Measurements from ENCODE around the gene NTM.

NTM gene

DNA sequence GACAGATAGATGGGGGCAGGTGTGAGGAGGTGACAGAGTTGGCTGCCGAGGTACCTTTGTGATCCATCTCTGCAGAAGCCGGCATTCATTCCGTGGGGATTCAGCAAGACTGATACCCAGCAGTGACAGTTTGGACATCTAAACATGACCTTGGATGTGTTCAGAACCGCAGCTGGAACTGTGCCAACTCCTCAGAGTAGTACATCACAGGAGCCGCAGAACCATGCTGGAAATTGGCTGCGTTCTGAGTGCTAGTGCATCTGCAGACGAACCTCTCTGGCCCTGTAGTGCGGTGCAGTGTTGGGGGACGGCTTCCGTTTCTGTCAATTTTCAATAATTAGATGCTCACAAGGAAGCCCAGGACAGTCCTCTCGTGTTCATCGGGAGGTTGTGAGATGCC, 772.1 kb downstream of the NTM start:
- no peak overlapping the region for H2AFZ ChIP-seq (ENCODE audit: low read depth, low read length)
- H3K4me3 ChIP-seq (ENCODE audit: low read length), result no peak overlapping the region
- H3K27me3 ChIP-seq (ENCODE audit: insufficient read depth, low read length), result no peaks in the 10 kb centered on the region
- H3K4me1 ChIP-seq (ENCODE audit: insufficient read depth, low read length), result no peaks in the 10 kb centered on the region
- H3K36me3 ChIP-seq (ENCODE audit: insufficient read depth, low read length), result no peaks in the 10 kb centered on the region
- no peaks in the 10 kb centered on the region for H3K9me3 ChIP-seq (ENCODE audit: low read length)

DNA sequence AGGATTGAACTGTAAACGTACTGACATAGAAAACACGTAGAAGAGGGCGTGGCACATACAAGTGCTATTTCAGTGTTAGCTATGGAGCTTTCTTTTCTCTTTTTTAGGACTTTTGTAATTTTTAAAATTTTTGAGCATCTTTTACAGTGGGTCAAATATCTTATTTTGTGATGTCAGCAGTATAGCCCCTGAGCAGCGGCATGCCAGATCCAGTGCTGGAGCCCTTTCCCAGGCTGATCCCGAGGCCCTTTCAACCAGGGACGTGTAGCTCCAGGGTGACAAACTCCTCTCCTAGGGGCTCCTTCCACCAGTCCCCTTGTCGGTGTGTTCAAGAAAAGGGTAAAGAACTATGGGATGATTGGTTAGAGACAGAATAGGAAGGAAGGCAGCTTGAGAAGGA, 777.0 kb downstream of the NTM start:
- Histone ChIP-seq H3K9me3 (ENCODE audit: low read length) (no peaks in the 10 kb centered on the region), H3K4me1 (ENCODE audit: insufficient read depth, low read length) (no peaks in the 10 kb centered on the region), H3K36me3 (ENCODE audit: insufficient read depth, low read length) (no peaks in the 10 kb centered on the region), H3K27me3 (ENCODE audit: insufficient read depth, low read length) (no peaks in the 10 kb centered on the region), H3K4me3 (ENCODE audit: low read length) (no peak overlapping the region), H2AFZ (ENCODE audit: low read depth, low read length) (no peak overlapping the region)

DNA sequence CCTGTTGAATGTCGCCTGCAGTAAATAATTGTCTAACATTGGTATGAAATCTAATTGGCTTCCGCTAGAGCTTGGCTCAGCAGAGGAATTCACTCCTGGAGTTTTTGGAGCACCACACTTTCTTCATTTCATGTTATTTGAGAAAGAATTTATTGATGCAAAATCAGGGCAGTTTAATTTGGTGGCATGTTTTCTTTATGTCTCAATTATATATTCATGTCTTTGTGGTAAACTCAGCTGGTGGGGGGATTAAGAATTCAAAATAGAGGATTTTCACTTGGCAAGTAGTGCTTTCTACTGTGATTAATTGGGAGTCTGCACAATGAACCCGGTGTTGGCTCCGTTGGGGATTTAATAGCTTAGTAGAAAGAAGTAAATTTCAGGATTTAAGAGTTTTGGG, 784.4 kb downstream of the NTM start:
- Histone ChIP-seq H2AFZ (ENCODE audit: low read depth, low read length) (no peak overlapping the region), H3K4me3 (ENCODE audit: low read length) (no peak overlapping the region), H3K4me1 (ENCODE audit: insufficient read depth, low read length) (no peaks in the 10 kb centered on the region), H3K9me3 (ENCODE audit: low read length) (no peaks in the 10 kb centered on the region), H3K36me3 (ENCODE audit: insufficient read depth, low read length) (no peaks in the 10 kb centered on the region), H3K27me3 (ENCODE audit: insufficient read depth, low read length) (no peaks in the 10 kb centered on the region)

DNA sequence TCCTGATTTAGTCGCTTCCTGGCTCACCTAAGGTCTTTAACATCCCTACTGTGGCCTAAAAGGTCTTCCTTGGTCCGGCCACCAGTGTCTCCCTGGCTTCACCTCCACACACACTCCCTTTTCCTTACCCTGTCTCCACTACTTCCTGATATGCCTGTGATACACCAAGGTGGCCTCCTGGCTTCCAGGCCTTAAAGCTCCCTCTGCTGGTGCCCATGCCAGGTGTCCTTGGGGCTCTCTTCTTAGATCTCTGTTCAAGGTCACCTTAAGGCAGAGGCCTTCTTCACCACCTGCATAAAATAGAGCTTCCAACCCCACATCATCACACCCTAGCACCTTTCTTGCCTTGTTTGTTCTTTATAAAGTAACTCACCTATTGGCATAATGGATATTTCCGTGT, 787.7 kb downstream of the NTM start:
- no peaks in the 10 kb centered on the region for H3K4me1 ChIP-seq (ENCODE audit: insufficient read depth, low read length)

DNA sequence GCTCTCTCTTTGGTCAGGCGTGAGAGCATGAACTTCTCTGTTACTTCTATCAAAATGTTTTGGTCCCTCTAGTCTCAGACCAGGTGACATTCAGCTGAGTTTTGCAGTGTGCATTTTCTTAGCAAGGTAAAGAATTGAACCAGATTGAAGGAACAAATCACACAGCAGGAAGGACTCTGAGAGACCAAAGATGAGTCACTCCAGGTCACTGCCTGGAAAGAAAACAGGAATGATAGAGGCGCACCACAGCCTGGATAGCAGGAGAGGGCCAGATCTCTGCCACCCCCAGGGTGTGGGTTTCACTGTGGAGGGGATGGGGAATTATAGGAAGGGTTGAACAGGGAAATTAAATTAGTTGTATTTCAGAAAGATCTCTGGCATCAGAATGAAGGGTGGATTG, 788.3 kb downstream of the NTM start:
- Histone ChIP-seq H3K4me3 (ENCODE audit: low read length) (no peak overlapping the region), H2AFZ (ENCODE audit: low read depth, low read length) (no peak overlapping the region), H3K27me3 (ENCODE audit: insufficient read depth, low read length) (no peaks in the 10 kb centered on the region), H3K9me3 (ENCODE audit: low read length) (no peaks in the 10 kb centered on the region), H3K36me3 (ENCODE audit: insufficient read depth, low read length) (no peaks in the 10 kb centered on the region), H3K4me1 (ENCODE audit: insufficient read depth, low read length) (no peaks in the 10 kb centered on the region)

More for the DNA sequence above, 787.7 kb downstream of the NTM start:
- Histone ChIP-seq H3K27me3 (ENCODE audit: insufficient read depth, low read length) (no peaks in the 10 kb centered on the region), H3K9me3 (ENCODE audit: low read length) (no peaks in the 10 kb centered on the region), H3K4me3 (ENCODE audit: low read length) (no peak overlapping the region), H2AFZ (ENCODE audit: low read depth, low read length) (no peak overlapping the region), H3K36me3 (ENCODE audit: insufficient read depth, low read length) (no peaks in the 10 kb centered on the region)

- Histone ChIP-seq H3K4me3 (ENCODE audit: low read length) (no peak overlapping the region), H3K36me3 (ENCODE audit: insufficient read depth, low read length) (no peaks in the 10 kb centered on the region), H3K9me3 (ENCODE audit: low read length) (no peaks in the 10 kb centered on the region), H3K4me1 (ENCODE audit: insufficient read depth, low read length) (no peaks in the 10 kb centered on the region), H3K27me3 (ENCODE audit: insufficient read depth, low read length) (no peaks in the 10 kb centered on the region), H2AFZ (ENCODE audit: low read depth, low read length) (no peak overlapping the region)
These were observed 791.1 kb downstream of the NTM start for GRCh38 chr11:132161403-132162078.

DNA sequence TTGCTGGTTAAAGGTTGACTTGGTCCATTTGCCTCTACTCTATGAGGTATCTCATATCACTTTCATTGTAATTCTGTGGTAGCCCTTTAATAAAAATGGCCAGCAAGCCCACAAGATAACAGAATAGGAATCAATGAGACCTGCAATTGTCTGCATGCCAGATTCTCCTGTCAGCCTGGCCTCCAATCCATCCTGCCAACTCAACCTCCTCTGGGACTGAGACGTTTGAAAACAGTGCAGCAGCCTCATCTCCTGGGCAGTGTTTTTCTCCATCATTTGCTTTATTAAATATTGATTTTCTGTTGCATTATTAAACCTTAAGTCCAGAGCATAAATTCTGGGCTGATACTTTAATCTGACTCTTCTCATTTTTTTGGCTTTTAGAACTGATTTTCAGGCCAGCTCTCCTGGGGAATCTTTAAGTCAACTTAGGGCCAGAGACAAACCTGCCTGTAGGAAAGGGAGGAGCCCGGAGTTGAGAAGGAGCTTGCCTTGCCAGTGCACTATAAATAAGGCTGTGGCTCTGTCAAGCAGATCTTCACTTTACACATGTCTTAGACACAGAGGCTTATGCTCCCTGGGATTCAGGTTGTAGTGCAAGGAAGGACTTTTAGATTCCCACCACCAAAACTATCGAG, 798.0 kb downstream of the NTM start:
- no peaks in the 10 kb centered on the region for H3K27me3 ChIP-seq (ENCODE audit: insufficient read depth, low read length)
- H3K36me3 ChIP-seq (ENCODE audit: insufficient read depth, low read length), result no peaks in the 10 kb centered on the region
- H3K4me1 ChIP-seq (ENCODE audit: insufficient read depth, low read length), result no peaks in the 10 kb centered on the region
- H3K4me3 ChIP-seq (ENCODE audit: low read length), result no peak overlapping the region
- H3K9me3 ChIP-seq (ENCODE audit: low read length), result no peaks in the 10 kb centered on the region
- H2AFZ ChIP-seq (ENCODE audit: low read depth, low read length), result no peak overlapping the region

DNA sequence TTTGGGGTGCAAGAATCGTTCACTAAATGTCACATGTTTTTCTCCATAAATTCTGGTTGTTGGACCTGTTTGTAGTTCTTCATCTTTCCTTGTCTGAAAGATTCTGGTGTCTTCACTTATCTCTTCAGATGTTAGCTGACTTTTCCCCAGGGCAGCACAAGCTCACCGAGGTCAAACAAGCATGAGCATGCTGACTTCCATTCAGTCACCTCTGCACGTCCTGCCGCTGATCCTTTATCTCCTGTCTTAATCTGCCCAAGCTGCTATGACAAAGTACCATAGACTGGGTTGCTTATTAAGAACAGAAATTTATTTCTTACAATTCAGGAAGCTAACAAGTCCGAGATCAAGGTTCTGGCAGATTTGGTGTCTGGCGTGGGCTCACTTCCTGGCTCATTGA, 800.6 kb downstream of the NTM start:
- Histone ChIP-seq H3K27me3 (ENCODE audit: insufficient read depth, low read length) (no peaks in the 10 kb centered on the region), H2AFZ (ENCODE audit: low read depth, low read length) (no peak overlapping the region), H3K4me3 (ENCODE audit: low read length) (no peak overlapping the region), H3K9me3 (ENCODE audit: low read length) (no peaks in the 10 kb centered on the region), H3K4me1 (ENCODE audit: insufficient read depth, low read length) (no peaks in the 10 kb centered on the region), H3K36me3 (ENCODE audit: insufficient read depth, low read length) (no peaks in the 10 kb centered on the region)

DNA sequence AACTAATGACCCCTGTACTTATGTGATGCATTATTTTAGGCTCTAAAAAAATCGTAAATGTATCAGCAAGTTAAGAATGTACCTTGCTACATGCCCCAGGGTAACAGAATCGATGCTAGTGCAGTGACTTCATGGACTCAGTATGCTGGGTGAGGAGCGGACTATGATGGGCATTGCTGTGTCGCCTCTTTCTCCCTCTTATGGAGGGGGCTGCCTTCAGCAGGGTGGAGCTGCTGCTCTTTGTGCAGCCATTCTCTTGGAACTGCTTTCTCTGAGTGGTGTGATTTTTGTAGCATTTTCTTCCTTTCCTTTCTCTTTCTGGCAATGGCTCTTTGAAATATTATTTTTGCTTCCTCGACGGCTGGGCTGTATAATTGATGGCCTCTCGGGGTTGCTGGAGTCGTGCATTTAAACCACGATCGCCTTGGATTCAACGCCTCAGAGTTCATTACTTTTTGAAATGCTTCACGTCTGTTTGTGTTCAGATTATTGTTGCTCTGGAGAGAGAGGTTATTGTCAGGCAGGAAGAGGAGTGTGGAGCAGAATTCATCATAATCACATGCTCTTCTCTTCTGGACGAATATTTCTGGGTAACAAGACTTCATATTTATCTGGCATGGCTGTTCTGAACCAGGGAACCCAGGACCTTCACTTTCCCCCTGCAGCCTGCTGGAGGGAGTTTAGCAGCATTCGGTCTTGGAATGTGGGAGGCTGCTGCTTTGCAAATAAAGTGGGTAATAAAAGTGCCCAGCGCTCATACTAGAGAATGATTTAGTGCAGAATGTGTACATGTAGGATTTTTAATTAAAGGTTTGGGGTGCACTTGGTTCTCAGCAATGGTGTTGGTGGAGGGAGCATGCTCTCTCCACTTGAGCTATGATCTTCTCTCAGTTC, 804.2 kb downstream of the NTM start:
- no peaks in the 10 kb centered on the region for H3K27me3 ChIP-seq (ENCODE audit: insufficient read depth, low read length)
- no peaks in the 10 kb centered on the region for H3K9me3 ChIP-seq (ENCODE audit: low read length)
- no peak overlapping the region for H2AFZ ChIP-seq (ENCODE audit: low read depth, low read length)
- no peaks in the 10 kb centered on the region for H3K4me1 ChIP-seq (ENCODE audit: insufficient read depth, low read length)
- no peaks in the 10 kb centered on the region for H3K36me3 ChIP-seq (ENCODE audit: insufficient read depth, low read length)
- no peak overlapping the region for H3K4me3 ChIP-seq (ENCODE audit: low read length)

DNA sequence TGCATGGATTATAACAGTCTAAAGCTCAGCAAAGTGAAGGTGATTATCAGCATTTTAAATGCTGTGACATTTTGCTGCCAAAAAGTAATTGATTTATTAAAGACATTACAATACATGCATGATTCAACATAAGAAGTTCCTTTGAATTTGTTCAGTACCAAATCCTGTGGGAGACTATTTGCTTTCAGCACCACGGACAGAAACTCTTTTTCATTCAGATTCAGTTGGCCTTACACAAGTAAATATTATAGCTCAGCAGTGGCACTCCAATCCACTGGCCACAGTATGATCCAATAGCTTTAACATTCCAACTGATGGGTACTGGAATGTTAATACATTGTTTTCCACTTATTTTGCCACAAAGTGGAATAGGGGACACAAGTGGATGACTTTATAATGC, 806.7 kb downstream of the NTM start:
- H3K36me3 ChIP-seq (ENCODE audit: insufficient read depth, low read length), result no peaks in the 10 kb centered on the region
- H3K27me3 ChIP-seq (ENCODE audit: insufficient read depth, low read length), result no peaks in the 10 kb centered on the region
- H3K4me1 ChIP-seq (ENCODE audit: insufficient read depth, low read length), result no peaks in the 10 kb centered on the region
- no peaks in the 10 kb centered on the region for H3K9me3 ChIP-seq (ENCODE audit: low read length)
- no peak overlapping the region for H3K4me3 ChIP-seq (ENCODE audit: low read length)
- no peak overlapping the region for H2AFZ ChIP-seq (ENCODE audit: low read depth, low read length)

- H2AFZ ChIP-seq (ENCODE audit: low read depth, low read length), result no peak overlapping the region
- no peaks in the 10 kb centered on the region for H3K9me3 ChIP-seq (ENCODE audit: low read length)
- no peaks in the 10 kb centered on the region for H3K36me3 ChIP-seq (ENCODE audit: insufficient read depth, low read length)
- no peak overlapping the region for H3K4me3 ChIP-seq (ENCODE audit: low read length)
- peaks cover 8% of the 10 kb centered on the region for H3K4me1 ChIP-seq (ENCODE audit: insufficient read depth, low read length)
- H3K27me3 ChIP-seq (ENCODE audit: insufficient read depth, low read length), result no peaks in the 10 kb centered on the region
These were observed 813.7 kb downstream of the NTM start for GRCh38 chr11:132184079-132184478.

GRCh38 chr11:132185726-132186592, 815.5 kb downstream of the NTM start:
- Histone ChIP-seq H3K36me3 (ENCODE audit: insufficient read depth, low read length) (no peaks in the 10 kb centered on the region), H2AFZ (ENCODE audit: low read depth, low read length) (no peak overlapping the region), H3K4me3 (ENCODE audit: low read length) (no peak overlapping the region), H3K27me3 (ENCODE audit: insufficient read depth, low read length) (no peaks in the 10 kb centered on the region), H3K4me1 (ENCODE audit: insufficient read depth, low read length) (peaks cover 8% of the 10 kb centered on the region), H3K9me3 (ENCODE audit: low read length) (no peaks in the 10 kb centered on the region)

Measured in neuron (in vitro differentiated cells).